ENCODE measurements around the gene ARMH1.
A peak's percentile ranks its signal among the peaks of the same experiment; 100 is the strongest.

Gene ARMH1

DNA sequence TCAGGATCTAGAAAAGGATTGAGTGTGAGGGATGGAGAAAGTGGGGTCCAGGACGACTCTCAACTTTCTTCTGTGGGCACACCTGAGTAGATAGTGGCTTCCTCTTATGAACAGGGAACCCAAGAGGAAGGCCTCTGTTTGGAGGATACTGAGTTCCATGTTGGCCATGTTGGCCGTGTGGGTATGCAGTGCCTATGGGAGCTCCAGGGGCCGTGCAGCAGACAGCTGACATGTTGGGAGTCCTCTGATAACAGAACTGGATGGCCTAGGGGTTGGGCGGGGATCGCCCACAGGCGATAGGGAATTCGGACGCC is 43.2 kb upstream of the ARMH1 start:
- TF ChIP-seq, protein P1, sequence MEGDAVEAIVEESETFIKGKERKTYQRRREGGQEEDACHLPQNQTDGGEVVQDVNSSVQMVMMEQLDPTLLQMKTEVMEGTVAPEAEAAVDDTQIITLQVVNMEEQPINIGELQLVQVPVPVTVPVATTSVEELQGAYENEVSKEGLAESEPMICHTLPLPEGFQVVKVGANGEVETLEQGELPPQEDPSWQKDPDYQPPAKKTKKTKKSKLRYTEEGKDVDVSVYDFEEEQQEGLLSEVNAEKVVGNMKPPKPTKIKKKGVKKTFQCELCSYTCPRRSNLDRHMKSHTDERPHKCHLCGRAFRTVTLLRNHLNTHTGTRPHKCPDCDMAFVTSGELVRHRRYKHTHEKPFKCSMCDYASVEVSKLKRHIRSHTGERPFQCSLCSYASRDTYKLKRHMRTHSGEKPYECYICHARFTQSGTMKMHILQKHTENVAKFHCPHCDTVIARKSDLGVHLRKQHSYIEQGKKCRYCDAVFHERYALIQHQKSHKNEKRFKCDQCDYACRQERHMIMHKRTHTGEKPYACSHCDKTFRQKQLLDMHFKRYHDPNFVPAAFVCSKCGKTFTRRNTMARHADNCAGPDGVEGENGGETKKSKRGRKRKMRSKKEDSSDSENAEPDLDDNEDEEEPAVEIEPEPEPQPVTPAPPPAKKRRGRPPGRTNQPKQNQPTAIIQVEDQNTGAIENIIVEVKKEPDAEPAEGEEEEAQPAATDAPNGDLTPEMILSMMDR (conservative IDR thresholded peaks at IDR 0.05; ENCODE audit: low read depth, low read length): no peak
- Histone ChIP-seq H4K20me1 (ENCODE audit: insufficient read depth) (no peaks in the 10 kb centered on the region), H3K36me3 (ENCODE audit: insufficient read depth) (no peaks in the 10 kb centered on the region), H2AFZ (ENCODE audit: low read depth) (peak overlapping the region; percentile 88), H3K4me1 (ENCODE audit: low read depth, poor library complexity, severe bottlenecking) (peaks cover 10% of the 10 kb centered on the region), H3K27me3 (ENCODE audit: insufficient read depth, low read depth) (no peaks in the 10 kb centered on the region), H3K4me2 (peak overlapping the region; percentile 79), H3K4me3 (IDR thresholded peaks at IDR 0.05; ENCODE audit: insufficient read depth, low read depth, low read length) (peak overlapping the region; percentile 58), H3K79me2 (ENCODE audit: insufficient read depth, low read depth) (no peaks in the 10 kb centered on the region; the same call in 1 of the 2 replicates), H3K9ac (peak overlapping the region; percentile 98), H3K27ac (peak overlapping the region; percentile 99)

DNA sequence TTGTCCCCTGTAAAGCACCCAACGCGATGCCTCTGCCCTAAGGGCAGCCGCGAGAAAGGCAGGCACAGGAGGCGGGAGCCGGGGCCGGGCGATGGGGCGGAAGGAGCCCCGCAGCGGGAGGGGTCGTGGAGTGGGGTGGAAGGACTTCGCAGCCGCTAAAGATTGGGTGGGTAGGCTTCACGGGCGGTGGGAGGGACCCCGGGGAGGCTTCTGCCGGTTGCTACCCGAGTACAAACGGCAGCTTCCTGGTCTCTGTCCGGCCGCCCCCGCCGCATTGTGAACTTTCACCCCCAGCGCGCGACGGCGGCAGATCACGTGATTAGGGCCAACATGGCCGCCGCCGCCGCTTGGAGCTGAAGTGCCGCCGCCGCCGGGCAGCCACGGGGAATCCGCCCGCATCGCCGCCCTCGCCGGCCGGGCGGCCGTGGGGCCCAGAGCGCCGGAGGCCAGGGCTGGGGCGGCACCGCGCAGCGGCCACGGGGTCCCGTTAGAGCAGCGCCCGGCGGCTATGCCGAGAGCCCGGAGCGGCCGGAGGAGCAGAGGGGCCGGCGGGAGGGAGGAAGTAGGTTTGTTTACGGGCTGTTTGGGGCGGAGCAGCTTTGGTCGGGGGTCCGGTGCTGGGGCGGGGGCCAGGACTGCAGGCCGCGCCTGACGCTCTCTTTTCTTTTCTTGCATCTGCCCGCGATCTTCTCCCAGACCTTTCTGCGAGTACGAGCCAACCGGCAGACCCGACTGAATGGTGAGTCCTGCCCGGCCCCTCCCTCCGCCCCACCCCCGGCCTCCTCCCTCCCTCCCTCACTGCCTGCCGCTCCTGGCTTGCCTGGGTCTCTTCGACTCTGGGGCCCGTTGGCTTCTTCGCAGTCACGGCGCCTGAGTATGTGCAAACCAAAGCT is 42.6 kb upstream of the ARMH1 start:
- peaks cover 10% of the 10 kb centered on the region for H3K4me1 ChIP-seq (ENCODE audit: low read depth, poor library complexity, severe bottlenecking)
- peak overlapping the region; percentile 93 for H3K4me2 ChIP-seq
- no peaks in the 10 kb centered on the region for H4K20me1 ChIP-seq (ENCODE audit: insufficient read depth)
- peak overlapping the region; percentile 99 for H3K27ac ChIP-seq
- no peaks in the 10 kb centered on the region for H3K36me3 ChIP-seq (ENCODE audit: insufficient read depth)
- H3K4me3 ChIP-seq (IDR thresholded peaks at IDR 0.05; ENCODE audit: insufficient read depth, low read depth, low read length): peak overlapping the region; percentile 86
- TF ChIP-seq, protein P1 (conservative IDR thresholded peaks at IDR 0.05; ENCODE audit: low read depth, low read length): no peak
- H3K79me2 ChIP-seq (ENCODE audit: insufficient read depth, low read depth): no peaks in the 10 kb centered on the region; the same call in 1 of the 2 replicates
- peak overlapping the region; percentile 98 for H3K9ac ChIP-seq
- no peaks in the 10 kb centered on the region for H3K27me3 ChIP-seq (ENCODE audit: insufficient read depth, low read depth)
- H2AFZ ChIP-seq (ENCODE audit: low read depth): peak overlapping the region; percentile 88

DNA sequence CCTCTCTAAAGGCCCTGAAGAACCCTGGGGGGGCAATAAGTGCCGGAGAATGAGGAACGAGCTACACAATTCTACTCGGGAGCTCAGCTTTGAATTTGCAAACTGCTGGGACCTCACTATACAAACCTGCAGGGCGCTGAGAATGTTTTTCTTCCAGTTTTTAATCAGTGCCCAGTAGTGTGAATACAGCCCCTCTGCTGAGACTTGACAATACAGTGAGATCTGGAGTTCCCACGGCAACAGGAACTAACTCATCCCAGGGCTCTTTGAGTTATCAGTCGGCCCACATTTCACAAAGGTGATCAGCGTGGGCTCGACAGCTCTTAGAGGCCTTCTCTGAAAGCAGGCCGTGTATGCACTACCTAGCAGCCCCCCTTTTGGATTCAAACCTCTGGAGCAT is 41.9 kb upstream of the ARMH1 start:
- Histone ChIP-seq H3K36me3 (ENCODE audit: insufficient read depth) (no peaks in the 10 kb centered on the region), H2AFZ (ENCODE audit: low read depth) (peak overlapping the region; percentile 47; the same call in 1 of the 2 replicates), H3K4me2 (peak overlapping the region; percentile 93), H3K27me3 (ENCODE audit: insufficient read depth, low read depth) (no peaks in the 10 kb centered on the region), H3K79me2 (ENCODE audit: insufficient read depth, low read depth) (no peaks in the 10 kb centered on the region; the same call in 1 of the 2 replicates), H4K20me1 (ENCODE audit: insufficient read depth) (no peaks in the 10 kb centered on the region), H3K27ac (peak overlapping the region; percentile 99), H3K9ac (peak overlapping the region; percentile 98), H3K4me1 (ENCODE audit: low read depth, poor library complexity, severe bottlenecking) (peaks cover 10% of the 10 kb centered on the region), H3K4me3 (IDR thresholded peaks at IDR 0.05; ENCODE audit: insufficient read depth, low read depth, low read length) (peak overlapping the region; percentile 86)
- TF ChIP-seq, protein P1 (conservative IDR thresholded peaks at IDR 0.05; ENCODE audit: low read depth, low read length): no peak

DNA sequence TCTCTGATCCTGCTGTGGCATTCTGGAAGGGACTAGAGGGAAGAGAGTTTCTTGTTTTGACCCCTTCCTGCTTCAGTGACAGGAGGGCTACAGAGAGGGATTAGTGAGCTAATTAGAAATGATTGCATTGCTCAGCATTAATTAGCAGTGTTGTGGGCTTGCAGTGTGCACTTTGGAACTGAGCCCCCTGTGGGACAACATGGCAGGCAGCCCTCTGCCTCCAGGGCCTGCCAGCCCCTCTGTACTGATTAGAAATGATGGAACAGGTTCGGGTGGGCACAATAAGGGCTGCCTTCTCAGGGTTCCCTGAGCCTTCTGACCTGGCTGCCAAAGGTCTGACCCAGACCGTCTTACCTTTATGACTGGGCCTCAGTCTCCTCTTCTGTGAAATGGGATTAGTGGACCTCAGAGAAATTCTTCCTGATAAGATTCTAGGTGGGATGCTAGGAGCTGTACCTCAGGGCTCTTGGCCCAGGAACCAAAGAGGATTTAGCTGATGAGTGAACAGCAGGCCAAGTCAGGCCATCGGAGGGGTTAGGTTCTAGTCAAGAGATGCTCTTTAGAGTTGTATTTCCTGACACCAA is 39.8 kb upstream of the ARMH1 start:
- H3K27me3 ChIP-seq (ENCODE audit: insufficient read depth, low read depth): no peaks in the 10 kb centered on the region
- TF ChIP-seq, protein P1 (conservative IDR thresholded peaks at IDR 0.05; ENCODE audit: low read depth, low read length): no peak
- H2AFZ ChIP-seq (ENCODE audit: low read depth): no peak overlapping the region
- H4K20me1 ChIP-seq (ENCODE audit: insufficient read depth): no peaks in the 10 kb centered on the region
- H3K9ac ChIP-seq: no peak overlapping the region
- H3K36me3 ChIP-seq (ENCODE audit: insufficient read depth): no peaks in the 10 kb centered on the region
- no peak overlapping the region for H3K4me2 ChIP-seq
- H3K4me1 ChIP-seq (ENCODE audit: low read depth, poor library complexity, severe bottlenecking): peaks cover 10% of the 10 kb centered on the region
- H3K79me2 ChIP-seq (ENCODE audit: insufficient read depth, low read depth): no peaks in the 10 kb centered on the region; the same call in 1 of the 2 replicates
- no peak overlapping the region for H3K27ac ChIP-seq
- H3K4me3 ChIP-seq (IDR thresholded peaks at IDR 0.05; ENCODE audit: insufficient read depth, low read depth, low read length): no peak overlapping the region
